ENCODE results near the gene HOXC5. TPM values are rescaled to one million over a fixed set of nuclear protein-coding genes. Genes with fewer than 3 reads are reported as not detected.
A peak's percentile ranks its signal among the peaks of the same experiment; 100 is the strongest.

HOXC5 gene
- total RNA-seq, 2 experiments from 2014 or later, result not detected

DNA sequence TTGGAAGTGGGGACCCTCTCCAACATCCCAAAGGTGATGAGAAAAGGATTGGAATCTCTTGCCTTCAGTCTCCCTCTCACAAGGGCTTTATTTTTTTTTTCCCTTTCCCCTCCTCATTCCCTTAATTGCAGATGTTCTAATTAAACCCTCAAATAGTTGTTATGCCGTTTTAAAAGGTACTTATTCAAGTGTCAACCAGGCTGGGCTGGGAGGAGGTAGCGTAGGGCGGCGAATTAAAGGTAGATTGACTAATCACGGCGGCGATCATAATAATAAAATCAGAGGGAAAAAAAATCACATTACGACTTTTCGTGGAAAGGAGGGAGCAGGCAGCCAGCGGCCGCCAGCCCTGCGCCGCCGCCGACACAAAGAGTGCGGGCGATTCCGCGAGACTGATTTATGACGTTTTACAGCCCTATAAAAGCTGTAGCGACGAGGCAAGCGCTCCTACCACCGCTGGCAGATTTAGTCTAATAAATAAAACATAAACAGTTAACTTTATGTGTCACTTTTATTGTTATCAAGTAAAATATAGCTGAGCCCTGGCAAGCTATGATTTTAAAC is 19.1 kb downstream of the HOXC5 start:
- no TSS peak for BruUV-seq (replicated peaks)
- H3K4me2 ChIP-seq (ENCODE audit: low read length), result peak overlapping the region; percentile 83
- H2AFZ ChIP-seq (ENCODE audit: low read length), result peak overlapping the region; percentile 40; the same call in 1 of the 2 replicates
- intact Hi-C loops (cut with micrococcal nuclease; ENCODE audit: unreplicated experiment), result no loop called here
- CTCF ChIA-PET (ENCODE audit: unreplicated experiment), result interaction anchor here (0.6 to 1.7 kb wide), 6 partner anchors 9 to 598 kb away, joined by 3 to 6 read pairs (median 3); partner anchors contain the start of gene SMUG1
- peak overlapping the region; percentile 83 for H3K27ac ChIP-seq (ENCODE audit: low read depth, low read length, poor library complexity, severe bottlenecking)
- H4K20me1 ChIP-seq (ENCODE audit: insufficient read depth, low read length), result 0 out of 2 replicates have a peak, but pooled peaks cover 4% of the 10 kb centered on the region
- peaks cover 5% of the 10 kb centered on the region; the same call in 1 of the 2 replicates for H3K36me3 ChIP-seq (ENCODE audit: insufficient read depth, low read length)
- POLR2A ChIA-PET, result interaction anchor here (0.6 to 3.2 kb wide), 11 partner anchors 8 to 888 kb away, joined by 3 to 32 read pairs (median 4); partner anchors contain the start of gene SMUG1
- no peak overlapping the region for H3K4me3 ChIP-seq (ENCODE audit: low read depth, low read length, poor library complexity, severe bottlenecking)
- no peak for DNase-seq (ENCODE audit: low spot score)
- TF ChIP-seq, protein P1, sequence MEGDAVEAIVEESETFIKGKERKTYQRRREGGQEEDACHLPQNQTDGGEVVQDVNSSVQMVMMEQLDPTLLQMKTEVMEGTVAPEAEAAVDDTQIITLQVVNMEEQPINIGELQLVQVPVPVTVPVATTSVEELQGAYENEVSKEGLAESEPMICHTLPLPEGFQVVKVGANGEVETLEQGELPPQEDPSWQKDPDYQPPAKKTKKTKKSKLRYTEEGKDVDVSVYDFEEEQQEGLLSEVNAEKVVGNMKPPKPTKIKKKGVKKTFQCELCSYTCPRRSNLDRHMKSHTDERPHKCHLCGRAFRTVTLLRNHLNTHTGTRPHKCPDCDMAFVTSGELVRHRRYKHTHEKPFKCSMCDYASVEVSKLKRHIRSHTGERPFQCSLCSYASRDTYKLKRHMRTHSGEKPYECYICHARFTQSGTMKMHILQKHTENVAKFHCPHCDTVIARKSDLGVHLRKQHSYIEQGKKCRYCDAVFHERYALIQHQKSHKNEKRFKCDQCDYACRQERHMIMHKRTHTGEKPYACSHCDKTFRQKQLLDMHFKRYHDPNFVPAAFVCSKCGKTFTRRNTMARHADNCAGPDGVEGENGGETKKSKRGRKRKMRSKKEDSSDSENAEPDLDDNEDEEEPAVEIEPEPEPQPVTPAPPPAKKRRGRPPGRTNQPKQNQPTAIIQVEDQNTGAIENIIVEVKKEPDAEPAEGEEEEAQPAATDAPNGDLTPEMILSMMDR (conservative IDR thresholded peaks at IDR 0.05; ENCODE audit: low read length), result no peak
- TF ChIP-seq EZH2phosphoT487 (IDR thresholded peaks at IDR 0.05; ENCODE audit: borderline replicate concordance, low read depth, low read length), result no peak
- H3K9me3 ChIP-seq (ENCODE audit: low read length), result no peaks in the 10 kb centered on the region
- H3K4me1 ChIP-seq (ENCODE audit: insufficient read depth, low read length, poor library complexity, severe bottlenecking), result peaks cover 40% of the 10 kb centered on the region
- H3K79me2 ChIP-seq (ENCODE audit: insufficient read depth, low read depth, low read length), result peaks cover 21% of the 10 kb centered on the region
- no peaks in the 10 kb centered on the region for H3K9me2 ChIP-seq (ENCODE audit: insufficient read depth, low read length)

DNA sequence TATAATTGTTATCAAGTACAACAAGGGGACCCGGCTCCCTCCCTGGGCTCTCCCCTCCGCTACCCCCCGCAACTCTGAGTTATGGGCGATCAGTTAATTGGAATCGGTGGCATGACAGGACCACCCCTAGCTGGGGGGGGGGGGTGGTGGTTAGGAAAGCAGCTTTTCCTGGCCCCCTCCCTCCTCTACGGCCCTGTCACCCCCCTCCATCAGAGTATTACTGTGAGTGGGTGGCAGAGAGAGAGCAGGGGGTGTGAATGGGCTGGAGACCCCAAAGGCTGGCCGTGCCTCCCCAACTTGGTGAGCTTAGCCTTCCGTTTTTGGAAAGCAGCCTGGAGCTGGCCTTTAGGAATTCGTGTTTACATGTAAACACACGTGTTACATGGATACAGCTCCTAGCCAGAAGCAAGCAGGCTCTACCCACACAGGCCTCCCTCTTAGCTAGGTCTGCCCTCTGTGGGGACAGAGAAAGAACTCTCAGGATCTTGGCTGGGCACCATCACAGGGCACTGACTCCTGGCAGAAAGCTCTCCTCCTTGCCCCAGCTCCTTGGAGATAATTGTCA is 19.7 kb downstream of the HOXC5 start:
- TF ChIP-seq, protein P1 (conservative IDR thresholded peaks at IDR 0.05; ENCODE audit: low read length), result no peak
- no peak for TF ChIP-seq EZH2phosphoT487 (IDR thresholded peaks at IDR 0.05; ENCODE audit: borderline replicate concordance, low read depth, low read length)
- Histone ChIP-seq H3K4me1 (ENCODE audit: insufficient read depth, low read length, poor library complexity, severe bottlenecking) (peaks cover 40% of the 10 kb centered on the region), H3K36me3 (ENCODE audit: insufficient read depth, low read length) (peaks cover 11% of the 10 kb centered on the region; the same call in 1 of the 2 replicates), H3K27ac (ENCODE audit: low read depth, low read length, poor library complexity, severe bottlenecking) (peak overlapping the region; percentile 83), H3K4me2 (ENCODE audit: low read length) (peak overlapping the region; percentile 83), H3K9me2 (ENCODE audit: insufficient read depth, low read length) (no peaks in the 10 kb centered on the region), H4K20me1 (ENCODE audit: insufficient read depth, low read length) (0 out of 2 replicates have a peak, but pooled peaks cover 4% of the 10 kb centered on the region), H3K4me3 (ENCODE audit: low read depth, low read length, poor library complexity, severe bottlenecking) (peak overlapping the region; percentile 85), H3K9me3 (ENCODE audit: low read length) (no peaks in the 10 kb centered on the region), H3K79me2 (ENCODE audit: insufficient read depth, low read depth, low read length) (peaks cover 21% of the 10 kb centered on the region), H2AFZ (ENCODE audit: low read length) (peak overlapping the region; percentile 80)
- BruUV-seq (replicated peaks), result TSS peak; percentile 90
- intact Hi-C loops (cut with micrococcal nuclease; ENCODE audit: unreplicated experiment), result loop anchor here (1.0 kb wide), 2 partner anchors 34 to 164 kb away; no protein-coding TSS in a partner anchor
- ChIA-PET POLR2A (interaction anchor here (0.6 to 3.2 kb wide), 16 partner anchors 8 to 888 kb away, joined by 3 to 32 read pairs (median 4); partner anchors contain the start of gene SMUG1), CTCF (ENCODE audit: unreplicated experiment) (interaction anchor here (0.5 to 1.7 kb wide), 7 partner anchors 9 to 598 kb away, joined by 3 to 6 read pairs (median 3); partner anchors contain the start of gene SMUG1)
- no peak for DNase-seq (ENCODE audit: low spot score)

Data from OCI-LY7 (cell line).